ENCODE measurements around the gene CTR9. TPM values are rescaled to one million over a fixed set of nuclear protein-coding genes. Genes with fewer than 3 reads are reported as not detected.

Gene CTR9
- total RNA-seq, 1 donor from 2014 or later: 22.9 TPM

DNA sequence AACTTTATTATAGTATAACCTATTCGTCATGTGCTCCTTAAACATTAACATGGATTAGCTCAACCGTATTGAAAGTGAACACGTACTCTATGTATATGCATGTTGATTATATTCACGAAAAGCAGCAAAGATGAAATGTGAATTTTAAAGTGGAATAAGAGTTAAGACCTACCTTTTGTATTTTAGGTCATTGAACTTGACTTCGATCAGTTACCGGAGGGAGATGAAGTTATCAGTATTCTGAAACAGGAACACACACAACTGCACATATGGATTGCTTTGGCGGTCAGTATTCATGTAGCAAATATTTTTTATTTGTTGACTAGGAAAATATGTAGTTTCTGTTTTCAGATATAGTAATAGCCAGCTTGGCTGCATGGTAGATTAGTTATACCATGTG, 1.4 kb downstream of the CTR9 start:
- no peak for TF ChIP-seq CTCF (IDR thresholded peaks at IDR 0.05; ENCODE audit: borderline replicate concordance)
- H3K9me3 ChIP-seq (replicated peaks): no peaks in the 10 kb centered on the region
- no peaks in the 10 kb centered on the region for H3K27me3 ChIP-seq (ENCODE audit: low read depth)
- peak overlapping the region; percentile 84 for H3K4me3 ChIP-seq
- H3K36me3 ChIP-seq: peaks cover 47% of the 10 kb centered on the region
- peaks cover 29% of the 10 kb centered on the region for H3K4me1 ChIP-seq
- DNase-seq: no peak
- intact Hi-C loops (cut with micrococcal nuclease): no loop called here
- no peak overlapping the region for H3K27ac ChIP-seq (replicated peaks)

- Histone ChIP-seq H3K4me3 (no peak overlapping the region), H3K9me3 (replicated peaks) (no peaks in the 10 kb centered on the region), H3K27me3 (ENCODE audit: low read depth) (no peaks in the 10 kb centered on the region), H3K27ac (replicated peaks) (no peak overlapping the region), H3K4me1 (peaks cover 3% of the 10 kb centered on the region), H3K36me3 (peaks cover 100% of the 10 kb centered on the region)
- no peak for DNase-seq
- intact Hi-C loops (cut with micrococcal nuclease): no loop called here
- TF ChIP-seq CTCF (IDR thresholded peaks at IDR 0.05; ENCODE audit: borderline replicate concordance): no peak
Measured at GRCh38 chr11:10758957-10759356, 7.9 kb downstream of the CTR9 start.

DNA sequence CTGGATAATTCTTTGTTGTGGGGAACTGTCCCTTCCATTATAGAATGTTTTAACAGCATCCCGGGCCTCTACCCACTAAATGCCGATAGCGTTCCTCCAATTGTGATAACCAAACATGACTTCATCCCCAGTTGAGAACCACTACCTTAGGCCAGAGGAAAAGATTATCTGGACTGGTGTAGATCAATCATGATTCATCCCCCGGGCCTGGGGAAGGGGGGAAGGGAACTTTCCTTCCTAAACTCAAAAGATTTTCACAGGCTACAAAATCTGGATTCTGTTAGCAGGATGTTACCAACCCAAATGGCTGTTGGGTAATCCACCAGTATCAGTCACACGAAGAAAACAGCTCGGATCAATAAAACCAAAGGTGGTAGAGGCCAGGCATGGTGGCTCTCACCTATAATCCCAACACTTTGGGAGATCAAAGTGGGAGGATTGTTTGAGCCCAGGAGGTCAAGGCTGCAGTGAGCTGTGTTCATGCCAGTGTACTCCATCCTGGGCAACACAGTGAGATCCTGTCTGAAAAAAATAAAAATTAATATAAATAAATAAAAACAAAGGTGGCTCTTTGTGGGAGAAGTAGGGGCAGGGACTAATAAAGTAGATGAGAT, 10.1 kb downstream of the CTR9 start:
- peaks cover 7% of the 10 kb centered on the region for H3K4me1 ChIP-seq
- no peak for DNase-seq
- peaks cover 100% of the 10 kb centered on the region for H3K36me3 ChIP-seq
- H3K27ac ChIP-seq (replicated peaks): no peak overlapping the region
- no peaks in the 10 kb centered on the region for H3K27me3 ChIP-seq (ENCODE audit: low read depth)
- intact Hi-C loops (cut with micrococcal nuclease): no loop called here
- no peak for TF ChIP-seq CTCF (IDR thresholded peaks at IDR 0.05; ENCODE audit: borderline replicate concordance)
- H3K9me3 ChIP-seq (replicated peaks): no peaks in the 10 kb centered on the region
- H3K4me3 ChIP-seq: no peak overlapping the region

GRCh38 chr11:10762185-10762584, 11.1 kb downstream of the CTR9 start:
- DNase-seq: no peak
- Histone ChIP-seq H3K36me3 (peaks cover 100% of the 10 kb centered on the region), H3K4me1 (peaks cover 13% of the 10 kb centered on the region), H3K4me3 (no peak overlapping the region), H3K9me3 (replicated peaks) (no peaks in the 10 kb centered on the region), H3K27ac (replicated peaks) (no peak overlapping the region), H3K27me3 (ENCODE audit: low read depth) (no peaks in the 10 kb centered on the region)
- no peak for TF ChIP-seq CTCF (IDR thresholded peaks at IDR 0.05; ENCODE audit: borderline replicate concordance)
- intact Hi-C loops (cut with micrococcal nuclease): no loop called here

- Histone ChIP-seq H3K27ac (replicated peaks) (no peak overlapping the region), H3K4me1 (peaks cover 13% of the 10 kb centered on the region), H3K36me3 (peaks cover 93% of the 10 kb centered on the region), H3K9me3 (replicated peaks) (no peaks in the 10 kb centered on the region), H3K4me3 (no peak overlapping the region), H3K27me3 (ENCODE audit: low read depth) (no peaks in the 10 kb centered on the region)
- DNase-seq: no peak
- no peak for TF ChIP-seq CTCF (IDR thresholded peaks at IDR 0.05; ENCODE audit: borderline replicate concordance)
- intact Hi-C loops (cut with micrococcal nuclease): no loop called here
Measured at GRCh38 chr11:10762913-10763421, 11.9 kb downstream of the CTR9 start.

Data from left ventricle myocardium inferior (tissue), 1 donor.